HG03139 (cell line): ENCODE measurements around the gene IL37.
"Not testable (repeated sequence)": the region's sequence is repeated elsewhere in the genome, so short reads cannot be mapped to it uniquely, and the experiment has no call there.

ENCODE experiments used
- ATAC-seq: cut with Tn5 transposase; IDR thresholded peaks from one replicate; pipeline ENCODE4 v1.9.1; 2021; ENCODE audit not compliant: unreplicated experiment

IL37 gene

DNA sequence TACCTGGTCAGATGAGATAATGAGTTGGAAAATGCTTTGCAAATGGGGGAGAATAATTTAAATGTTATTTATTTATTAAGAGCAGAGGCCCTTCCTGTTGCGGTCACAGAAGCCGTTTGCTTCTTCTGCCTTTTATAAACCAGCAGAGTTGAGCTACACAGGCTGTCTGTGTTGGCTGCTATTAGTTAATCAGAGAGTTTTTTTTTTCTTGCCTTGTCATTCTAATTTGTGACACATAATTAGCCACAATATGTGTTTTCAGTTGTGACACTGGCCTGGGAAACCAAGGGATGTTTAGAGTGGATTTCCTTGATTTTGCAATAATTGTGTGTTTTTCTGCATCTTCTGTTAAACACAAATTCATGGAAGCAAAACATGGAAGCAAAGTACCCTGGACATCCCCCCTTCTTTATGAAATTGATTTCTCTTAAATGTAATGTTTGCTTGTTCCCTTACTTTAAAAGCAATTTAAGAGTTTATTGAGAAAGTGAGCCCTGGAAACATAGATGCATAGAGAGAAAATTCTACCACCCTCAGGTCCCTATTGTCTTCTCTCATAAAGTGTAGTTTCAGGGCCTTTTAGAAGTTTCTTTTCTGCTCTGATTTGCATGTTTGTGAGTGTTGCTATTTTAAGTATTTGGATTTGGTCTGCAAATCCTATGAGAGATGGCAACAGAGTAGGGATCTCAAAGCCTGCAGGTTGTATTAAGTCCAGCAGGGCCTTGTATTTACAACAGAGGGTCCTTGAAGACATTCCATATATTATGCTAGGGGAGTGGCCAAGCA, 22.8 kb upstream of the IL37 start:
- ATAC-seq, result no peak

DNA sequence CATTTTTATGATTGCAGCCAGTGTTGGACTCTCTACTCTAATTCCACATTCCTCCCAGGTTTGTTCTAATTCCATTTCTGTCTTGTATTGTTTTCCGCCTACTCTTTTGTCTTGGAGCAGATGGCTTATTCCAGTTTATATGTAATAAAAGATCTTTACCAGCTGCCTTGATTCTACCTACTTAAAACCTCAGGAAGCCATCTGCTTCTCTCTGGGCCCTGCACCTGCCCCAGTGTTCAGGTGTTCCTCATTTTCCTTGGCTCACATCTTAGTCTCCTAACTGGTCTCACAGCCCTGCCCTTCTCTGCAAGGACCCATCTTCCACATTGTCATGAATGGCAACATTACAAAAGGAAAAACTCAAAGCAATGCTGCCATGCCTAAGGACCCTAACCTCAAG, 21.0 kb upstream of the IL37 start:
- no peak for ATAC-seq

DNA sequence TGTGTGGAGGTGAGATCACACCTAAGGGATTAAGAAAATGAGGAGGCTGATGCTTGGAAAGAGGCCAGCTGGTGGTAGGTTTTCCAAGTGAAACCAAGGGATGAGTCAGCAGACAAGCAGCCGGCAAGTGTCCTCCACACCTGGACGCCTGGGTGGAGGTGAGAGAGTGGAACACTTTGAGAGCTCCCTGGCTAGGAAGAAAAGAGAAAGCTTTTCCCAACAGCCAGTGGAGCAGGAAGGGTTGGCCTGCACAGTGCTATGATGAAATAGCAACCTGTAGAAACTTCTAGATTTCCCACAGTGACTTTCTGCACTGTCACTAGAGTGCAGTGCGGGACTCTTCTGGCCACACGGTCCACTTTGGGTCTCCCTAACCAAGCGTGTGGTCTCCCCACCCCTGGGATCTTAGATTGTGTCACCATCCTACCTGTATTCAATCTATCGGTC, 19.6 kb upstream of the IL37 start:
- ATAC-seq, result no peak

DNA sequence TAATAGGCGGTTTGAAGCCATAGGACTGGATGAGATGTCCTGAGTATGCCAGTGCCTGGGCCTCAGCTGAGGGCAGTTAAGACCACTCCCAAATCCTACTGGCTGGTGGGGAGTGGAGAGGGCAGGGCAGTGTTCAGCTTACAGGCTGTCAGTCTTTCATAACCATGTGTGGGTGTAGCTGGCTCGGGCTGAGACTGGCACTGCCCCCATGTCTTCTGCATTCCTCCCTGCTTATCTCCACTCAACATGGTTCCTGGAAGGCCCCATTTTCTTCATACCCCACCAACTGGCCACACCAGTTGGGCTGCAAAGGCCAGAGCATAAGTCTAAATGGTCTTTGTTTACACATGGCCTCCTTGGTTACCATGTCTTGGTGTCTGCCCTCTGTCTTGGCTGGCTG, 17.2 kb upstream of the IL37 start:
- ATAC-seq, result no peak

DNA sequence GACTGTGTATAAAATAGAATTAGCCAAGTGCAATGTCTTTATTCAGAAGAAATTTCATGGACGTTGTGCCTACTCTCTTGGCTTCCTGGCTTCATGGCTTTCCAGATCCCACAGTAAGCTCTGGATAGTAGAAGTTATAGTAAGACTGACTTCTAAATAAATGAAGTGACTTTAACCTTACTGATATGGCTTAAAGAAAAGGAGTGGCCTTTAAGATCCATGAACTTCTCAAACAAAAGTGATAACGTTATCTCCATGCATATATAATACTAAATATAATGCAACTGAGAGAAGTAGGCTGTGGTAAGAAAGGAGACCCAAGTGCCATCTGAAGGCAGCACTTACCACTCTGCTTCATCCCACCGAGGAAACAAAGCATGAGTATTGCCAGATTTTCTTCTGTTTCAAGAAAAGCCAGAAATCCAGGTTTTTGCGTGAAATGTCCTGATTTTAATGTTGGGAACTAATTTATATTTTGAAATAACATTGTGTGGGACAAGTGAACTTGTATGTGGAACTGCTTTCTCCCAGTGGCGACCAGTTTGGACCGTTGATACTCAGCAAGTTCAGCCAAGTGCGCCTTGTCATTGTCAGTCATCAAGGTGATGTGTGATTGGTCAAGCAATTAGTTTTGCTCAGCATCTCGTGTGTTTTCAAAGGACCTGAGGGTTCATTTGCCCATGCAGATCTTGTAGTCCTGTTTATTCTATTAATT, 13.9 kb upstream of the IL37 start:
- no peak for ATAC-seq

DNA sequence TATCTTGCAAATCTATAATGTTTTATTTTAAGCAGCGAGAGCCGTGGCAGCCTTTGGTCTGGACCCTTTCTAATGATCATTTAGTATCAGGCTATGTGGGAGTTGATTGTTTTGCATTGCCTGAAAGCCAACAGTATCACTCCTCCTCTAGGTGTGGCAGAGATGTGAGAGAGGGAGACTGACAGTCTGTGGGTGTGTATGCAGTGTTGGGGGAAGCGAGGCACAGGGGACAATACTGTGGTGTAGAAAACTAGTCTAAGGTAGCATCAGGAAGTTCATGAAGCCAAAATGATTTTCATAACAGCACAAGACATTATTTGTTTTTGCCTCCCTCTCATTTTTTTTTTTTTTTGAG, 13.4 kb upstream of the IL37 start:
- no peak for ATAC-seq

DNA sequence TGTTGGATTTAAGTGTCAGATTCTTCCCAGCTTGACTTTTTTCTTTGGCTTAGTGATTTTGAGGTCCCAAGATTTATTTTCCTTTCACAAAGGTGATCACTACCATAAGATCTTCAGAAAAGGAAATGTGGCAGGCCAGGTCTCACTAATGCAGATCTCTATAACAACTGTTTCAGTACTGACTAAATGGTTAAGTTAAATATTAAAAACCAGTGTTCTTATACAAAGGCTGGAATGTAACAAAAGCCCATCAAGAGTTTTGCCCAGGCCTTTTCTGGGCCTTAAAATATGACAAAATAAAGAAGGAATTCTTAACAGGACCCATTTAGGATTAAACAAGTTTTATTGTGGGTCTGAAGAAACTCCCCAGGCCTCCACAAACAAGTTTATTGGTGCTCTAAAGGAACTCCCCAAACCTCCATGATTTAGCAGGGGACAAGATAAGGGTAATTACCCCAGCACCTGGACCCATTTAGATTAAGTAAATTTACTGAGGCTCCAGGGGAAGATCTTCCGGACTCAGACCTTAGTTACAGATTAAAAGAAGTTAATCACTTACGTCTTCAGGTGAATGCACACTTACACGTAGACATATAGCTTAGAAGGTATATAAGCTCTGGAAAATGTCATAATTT, 9.4 kb upstream of the IL37 start:
- not testable (repeated sequence) for ATAC-seq

DNA sequence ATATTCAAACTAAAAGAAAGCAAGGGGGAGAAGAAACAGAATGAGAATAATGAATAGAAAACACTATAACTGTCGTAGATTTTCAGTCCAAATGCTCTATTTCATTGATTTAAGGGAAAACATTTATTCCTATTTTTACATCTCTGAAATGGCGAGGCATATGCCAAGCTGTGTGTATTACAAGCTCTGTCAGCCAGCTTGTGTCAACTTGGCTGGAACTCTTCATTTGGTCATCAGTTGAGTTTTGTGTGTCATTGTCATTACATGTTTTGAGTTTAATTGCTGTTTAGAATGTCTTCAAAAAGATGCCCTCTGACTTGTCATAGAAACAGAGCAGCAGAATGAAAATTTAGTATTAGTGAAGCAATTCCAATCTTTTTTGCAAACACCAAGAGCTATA, 8.1 kb upstream of the IL37 start:
- no peak for ATAC-seq

DNA sequence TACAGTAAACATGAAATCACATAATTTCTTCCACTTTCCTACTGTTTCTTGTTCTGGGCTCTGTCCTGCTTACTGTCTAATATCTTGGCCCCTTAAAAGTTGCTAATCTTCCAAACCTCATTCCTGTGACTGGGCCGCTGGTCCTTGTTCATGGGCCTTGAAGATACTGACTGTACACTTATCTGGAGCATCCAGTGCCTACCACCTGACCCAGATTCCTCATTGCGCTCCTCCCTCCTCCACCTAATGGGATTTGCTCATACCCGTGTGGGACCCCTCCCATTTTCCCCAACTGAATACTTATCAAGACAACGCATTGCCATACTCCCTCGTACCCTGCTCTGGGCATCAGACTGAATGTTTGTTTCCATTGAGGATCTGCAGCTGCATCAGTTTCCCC, 6.1 kb upstream of the IL37 start:
- ATAC-seq, result no peak

DNA sequence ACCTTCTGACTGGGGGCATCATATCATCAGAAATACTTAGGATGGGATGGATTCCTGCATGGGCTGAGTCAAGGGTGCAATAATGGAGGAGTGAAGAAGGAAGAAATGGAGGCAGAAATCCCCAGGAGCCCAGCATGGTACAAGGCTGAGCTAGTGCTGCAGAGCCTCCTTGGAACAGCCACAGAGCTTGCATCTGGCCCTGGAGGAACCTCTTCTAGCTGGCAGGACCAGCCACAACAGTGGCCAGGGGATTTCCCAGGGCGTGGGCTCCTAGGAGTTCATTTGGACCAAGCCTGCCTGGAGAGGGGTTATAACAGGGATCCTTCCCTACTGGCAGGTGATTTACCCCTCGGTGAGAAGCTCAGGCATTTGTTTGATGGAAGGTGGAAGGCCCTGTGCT, 4.7 kb upstream of the IL37 start:
- no peak for ATAC-seq

DNA sequence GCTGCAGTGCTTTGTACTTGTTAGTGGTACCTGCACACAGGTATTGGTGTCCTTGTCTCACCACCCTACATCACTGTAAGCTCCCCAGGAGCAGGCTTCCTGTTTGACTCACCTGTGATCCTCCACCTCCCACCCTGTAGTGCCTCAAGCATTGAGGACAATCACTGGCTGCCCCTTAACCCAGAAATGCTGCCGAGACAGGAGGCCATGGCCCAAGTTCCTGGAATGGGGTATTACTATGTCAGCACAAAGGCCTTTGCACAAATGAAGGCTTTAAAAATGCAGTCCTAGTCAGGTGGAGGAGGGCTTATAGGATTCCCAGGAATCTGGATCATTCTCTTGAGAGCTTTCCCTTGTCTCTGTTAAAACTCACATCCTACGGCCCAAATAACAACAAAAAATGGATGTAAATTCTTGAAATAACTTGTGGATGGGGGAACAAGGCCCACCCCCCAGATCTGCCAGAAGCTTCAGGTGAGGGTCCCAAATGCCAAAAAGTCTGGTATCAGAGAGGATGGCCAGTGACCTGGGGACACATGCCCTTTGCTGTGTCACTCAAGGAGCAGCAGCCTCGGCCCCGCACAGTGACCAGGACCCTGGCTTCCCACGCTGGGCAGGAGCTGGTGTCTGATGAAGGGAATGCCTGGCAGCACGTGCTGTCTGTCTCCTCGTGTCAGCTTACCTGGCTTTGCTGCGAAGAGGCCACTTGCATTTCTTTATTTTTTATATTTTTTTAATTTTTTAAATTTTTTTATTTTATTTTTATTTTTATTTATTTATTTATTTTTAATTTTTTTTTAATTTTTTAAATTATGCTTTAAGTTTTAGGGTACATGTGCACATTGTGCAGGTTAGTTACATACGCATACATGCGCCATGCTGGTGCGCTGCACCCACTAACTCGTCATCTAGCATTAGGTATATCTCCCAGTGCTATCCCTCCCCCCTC, 3.7 kb upstream of the IL37 start:
- ATAC-seq, result no peak

DNA sequence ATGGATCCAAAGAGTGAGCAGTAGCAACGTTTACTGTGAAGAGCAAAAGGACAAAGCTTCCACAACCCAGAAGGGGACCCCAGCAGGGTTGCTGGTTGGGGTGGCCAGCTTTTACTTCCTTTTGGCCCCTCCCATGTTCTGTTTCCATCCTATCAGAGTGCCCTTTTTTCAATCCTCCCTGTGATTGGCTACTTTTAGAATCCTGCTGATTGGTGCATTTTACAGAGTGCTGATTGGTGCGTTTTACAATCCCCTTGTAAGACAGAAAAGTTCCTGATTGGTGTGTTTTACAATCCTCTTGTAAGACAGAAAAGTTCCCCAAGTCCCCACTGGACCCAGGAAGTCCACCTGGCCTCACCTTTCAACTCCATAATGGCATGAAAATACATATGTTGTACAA, 2.4 kb upstream of the IL37 start:
- not testable (repeated sequence) for ATAC-seq

DNA sequence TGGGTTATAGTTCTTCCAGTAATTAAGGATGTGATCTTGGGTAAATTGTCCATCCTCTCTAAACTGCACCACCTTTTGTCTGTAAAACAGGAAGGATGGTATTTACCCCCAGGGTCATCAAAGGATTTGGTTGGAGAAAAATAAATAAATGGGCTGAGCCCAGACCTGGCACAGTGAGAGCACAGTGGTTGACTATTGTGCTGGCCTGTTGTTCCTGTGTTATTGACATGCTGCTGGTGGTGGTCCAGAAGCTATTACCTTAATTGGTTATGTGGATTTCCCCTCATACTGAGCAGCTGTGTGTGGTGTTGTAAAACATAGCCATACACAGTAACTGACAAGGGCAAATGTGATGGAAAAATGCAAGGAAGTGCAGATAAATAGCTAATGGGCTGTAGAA, 746 bp upstream of the IL37 start:
- ATAC-seq, result no peak

DNA sequence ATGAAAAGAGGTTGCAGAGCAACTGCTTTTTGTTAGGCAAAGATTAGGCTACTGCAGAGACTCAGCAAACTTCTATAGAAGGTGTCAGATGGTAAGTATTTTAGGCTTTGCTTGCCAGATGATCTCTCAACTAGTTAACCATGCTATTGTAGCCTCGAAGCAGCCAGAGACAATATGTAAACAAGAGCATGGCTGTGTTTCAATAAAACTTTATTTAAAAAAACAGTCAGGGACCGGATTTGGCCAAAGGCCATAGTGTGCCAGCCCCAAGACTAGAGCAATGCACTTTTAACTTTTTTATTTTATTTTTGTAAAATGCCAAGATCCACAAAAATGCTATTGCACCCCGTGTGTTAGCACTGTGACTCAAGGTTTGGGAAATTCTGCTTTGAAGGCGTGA, 1.4 kb downstream of the IL37 start:
- ATAC-seq, result no peak

DNA sequence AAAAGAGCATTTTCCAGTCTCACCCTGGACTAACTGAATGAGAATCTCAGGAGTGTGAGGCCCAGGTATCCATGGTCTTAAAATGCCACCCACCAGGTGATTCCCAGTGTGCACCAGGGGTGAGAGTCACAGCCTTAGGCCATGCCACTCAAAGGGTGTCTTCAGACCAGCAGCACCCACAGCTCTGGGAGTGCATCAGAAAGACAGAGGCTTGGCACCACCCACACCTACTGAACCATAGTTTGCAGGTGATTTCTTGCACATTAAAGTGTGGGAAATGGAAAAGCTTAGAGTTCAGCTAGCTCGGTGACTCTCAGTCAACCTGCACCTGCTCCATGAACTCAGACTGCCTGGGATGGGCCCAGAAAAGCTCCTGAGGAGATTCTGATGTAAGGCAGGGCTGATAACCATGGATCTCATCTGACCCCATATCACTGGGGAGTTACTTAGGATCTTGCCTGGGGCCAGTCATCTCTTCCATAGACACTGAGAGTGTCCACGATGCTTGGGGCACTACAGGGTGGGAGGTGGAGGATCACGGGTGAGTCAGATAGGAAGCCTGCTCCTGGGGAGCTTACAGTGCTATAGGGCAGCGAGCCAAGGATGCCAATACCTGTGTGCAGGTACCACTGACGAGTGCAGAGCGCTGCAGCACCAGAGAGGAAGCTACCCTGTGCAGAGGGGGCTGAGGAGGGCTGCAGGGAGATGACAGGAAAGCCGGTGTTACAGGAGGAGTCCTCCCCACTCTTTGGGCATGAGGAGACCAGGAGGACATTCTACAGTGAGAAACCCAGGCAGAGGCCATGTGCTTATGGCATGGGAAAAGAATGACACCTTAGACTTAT, 4.6 kb downstream of the IL37 start:
- ATAC-seq, result no peak

DNA sequence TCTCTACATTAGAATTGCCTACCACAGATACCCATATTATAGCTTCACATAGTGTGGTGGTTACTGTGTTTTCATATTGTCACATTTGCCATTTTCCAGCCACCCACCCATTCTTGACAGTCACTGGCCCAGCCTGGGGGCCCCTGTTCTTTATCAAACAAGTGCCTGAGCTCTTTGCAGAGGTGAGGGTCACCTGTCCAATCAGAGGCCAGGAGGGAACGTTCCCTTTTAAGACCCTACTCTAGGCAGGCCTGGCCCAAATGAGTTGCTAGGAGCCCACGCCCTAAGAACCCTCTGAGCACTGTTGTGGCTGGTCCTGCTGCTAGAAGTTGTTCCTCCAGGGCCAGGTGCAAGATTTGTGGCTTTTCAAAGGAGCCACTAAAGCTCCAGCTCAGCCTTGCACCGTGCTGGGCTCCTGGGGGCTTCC, 5.2 kb downstream of the IL37 start:
- ATAC-seq, result no peak

DNA sequence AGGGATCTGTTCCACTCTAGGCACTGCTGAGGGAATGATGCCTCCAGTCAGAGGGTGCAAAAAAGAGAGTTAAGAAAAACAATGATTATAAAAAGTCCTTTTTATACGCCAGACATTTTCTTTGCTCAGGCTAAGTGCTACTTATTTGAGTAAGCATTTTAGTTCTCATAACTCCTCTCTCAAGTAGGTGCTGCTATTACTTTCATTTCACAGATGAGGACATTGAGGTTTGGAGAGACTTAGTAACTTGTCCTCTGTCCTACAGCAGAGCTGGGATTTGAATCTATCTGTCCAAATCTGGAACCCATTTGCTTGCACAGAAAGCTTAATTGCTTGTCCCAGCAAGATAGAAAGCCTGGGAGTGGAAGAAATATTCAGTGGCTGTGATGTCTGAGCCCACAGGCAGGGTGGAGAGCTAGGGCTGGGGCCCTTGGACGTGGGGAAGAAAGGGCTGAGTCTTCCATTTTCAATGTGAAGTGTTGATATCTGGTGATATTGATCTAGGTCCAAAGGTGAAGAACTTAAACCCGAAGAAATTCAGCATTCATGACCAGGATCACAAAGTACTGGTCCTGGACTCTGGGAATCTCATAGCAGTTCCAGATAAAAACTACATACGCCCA, 5.8 kb downstream of the IL37 start:
- no peak for ATAC-seq

DNA sequence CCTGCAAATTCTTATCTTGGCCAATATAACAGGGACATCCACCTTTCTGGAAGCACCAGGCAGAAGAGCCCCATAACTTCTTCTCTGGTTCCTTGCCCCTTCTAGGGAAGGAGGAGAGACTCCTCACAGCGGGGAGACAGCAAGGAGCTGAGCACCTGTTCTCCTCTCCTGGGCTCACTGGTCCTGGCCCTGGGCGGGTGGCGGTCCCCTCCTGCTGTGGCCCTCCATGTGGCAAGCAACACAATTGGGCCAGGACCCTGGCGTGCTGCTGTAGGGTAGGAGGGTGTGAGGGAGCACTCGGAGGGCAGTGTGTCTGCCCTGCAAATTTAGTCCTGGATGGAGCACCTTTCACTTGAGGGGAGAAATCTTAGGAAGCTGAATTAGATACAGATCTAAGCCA, 6.9 kb downstream of the IL37 start:
- ATAC-seq, result no peak

DNA sequence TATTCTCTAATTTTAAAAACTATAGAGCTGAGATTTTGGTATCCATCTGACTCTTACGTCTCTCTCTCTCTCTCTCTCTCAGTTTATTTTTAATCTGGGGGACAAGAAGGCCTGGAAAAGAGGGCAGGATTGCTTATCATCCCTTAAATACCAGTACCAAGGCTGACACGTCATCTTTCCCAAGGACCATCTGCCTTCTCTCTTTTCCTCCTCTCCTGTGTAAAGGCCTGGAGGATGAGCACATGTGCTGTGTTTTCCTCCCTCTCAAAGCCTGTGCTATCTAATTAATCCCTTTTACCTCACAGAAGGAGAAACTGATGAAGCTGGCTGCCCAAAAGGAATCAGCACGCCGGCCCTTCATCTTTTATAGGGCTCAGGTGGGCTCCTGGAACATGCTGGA, 7.3 kb downstream of the IL37 start:
- ATAC-seq, result no peak

DNA sequence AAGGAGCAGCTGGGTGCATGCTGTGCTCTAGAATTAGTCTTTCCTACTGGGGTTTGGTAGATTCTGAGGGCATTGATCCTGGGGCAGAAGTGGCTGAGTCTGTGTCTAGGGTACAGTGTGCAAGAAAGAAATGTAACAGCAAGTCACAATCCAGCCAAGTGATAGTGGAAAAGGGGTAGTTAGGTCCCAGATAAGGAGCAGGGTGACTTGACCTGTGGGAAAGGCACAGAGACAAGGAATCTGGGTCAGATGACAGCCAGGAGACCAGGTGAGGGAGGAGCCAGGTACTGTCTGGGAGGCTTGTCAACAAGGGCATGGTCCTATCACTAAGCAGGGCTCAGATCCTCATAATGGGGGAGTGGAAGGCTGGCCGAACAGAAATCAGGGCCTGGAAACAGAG, 8.1 kb downstream of the IL37 start:
- ATAC-seq, result no peak
